Keratinocyte (primary cell): ENCODE data around the gene FAM136A.
"Not testable (repeated sequence)": the region's sequence is repeated elsewhere in the genome, so short reads cannot be mapped to it uniquely, and the experiment has no call there.

Source experiments
- EZH2 ChIP-seq: IDR thresholded peaks from one replicate; pipeline ENCODE4 v1.6.1; 2012; ENCODE audit warnings: inconsistent platforms, mild to moderate bottlenecking, low read length, moderate library complexity
- TF ChIP-seq, protein P1 (sequence below), 3 experiments: IDR thresholded peaks in 1 of 3; conservative IDR thresholded peaks in 1 of 3; optimal IDR thresholded peaks in 1 of 3; 2 replicates in 2 of 3; 3 replicates in 1 of 3; pipeline versions ENCODE3 to v1.5.1; 2011; ENCODE audit warnings: low read length in 3 of 3, mild to moderate bottlenecking in 3 of 3, moderate library complexity in 2 of 3, control low read depth in 1 of 3, inconsistent platforms in 1 of 3; ENCODE audit not compliant: insufficient read depth in 2 of 3; ENCODE audit errors: extremely low read depth in 1 of 3

- TF ChIP-seq, protein P1, sequence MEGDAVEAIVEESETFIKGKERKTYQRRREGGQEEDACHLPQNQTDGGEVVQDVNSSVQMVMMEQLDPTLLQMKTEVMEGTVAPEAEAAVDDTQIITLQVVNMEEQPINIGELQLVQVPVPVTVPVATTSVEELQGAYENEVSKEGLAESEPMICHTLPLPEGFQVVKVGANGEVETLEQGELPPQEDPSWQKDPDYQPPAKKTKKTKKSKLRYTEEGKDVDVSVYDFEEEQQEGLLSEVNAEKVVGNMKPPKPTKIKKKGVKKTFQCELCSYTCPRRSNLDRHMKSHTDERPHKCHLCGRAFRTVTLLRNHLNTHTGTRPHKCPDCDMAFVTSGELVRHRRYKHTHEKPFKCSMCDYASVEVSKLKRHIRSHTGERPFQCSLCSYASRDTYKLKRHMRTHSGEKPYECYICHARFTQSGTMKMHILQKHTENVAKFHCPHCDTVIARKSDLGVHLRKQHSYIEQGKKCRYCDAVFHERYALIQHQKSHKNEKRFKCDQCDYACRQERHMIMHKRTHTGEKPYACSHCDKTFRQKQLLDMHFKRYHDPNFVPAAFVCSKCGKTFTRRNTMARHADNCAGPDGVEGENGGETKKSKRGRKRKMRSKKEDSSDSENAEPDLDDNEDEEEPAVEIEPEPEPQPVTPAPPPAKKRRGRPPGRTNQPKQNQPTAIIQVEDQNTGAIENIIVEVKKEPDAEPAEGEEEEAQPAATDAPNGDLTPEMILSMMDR (optimal IDR thresholded peaks at IDR 0.05 in 1 of 3, IDR thresholded peaks at IDR 0.05 in 1 of 3, conservative IDR thresholded peaks at IDR 0.05 in 1 of 3; ENCODE audit: extremely low read depth in 1 of 3, insufficient read depth in 2 of 3, low read length in 3 of 3): not testable (repeated sequence)
- TF ChIP-seq EZH2: not testable (repeated sequence)
These were observed 34.9 kb downstream of the FAM136A start for GRCh38 chr2:70266925-70267324.
